ENCODE results near the gene LINC00632.

GRCh38 chrX:140804292-140804691 is 94.7 kb downstream of the LINC00632 start:
- TF ChIP-seq POLR2A (IDR thresholded peaks at IDR 0.05), result no peak
- TF ChIP-seq, protein P1, sequence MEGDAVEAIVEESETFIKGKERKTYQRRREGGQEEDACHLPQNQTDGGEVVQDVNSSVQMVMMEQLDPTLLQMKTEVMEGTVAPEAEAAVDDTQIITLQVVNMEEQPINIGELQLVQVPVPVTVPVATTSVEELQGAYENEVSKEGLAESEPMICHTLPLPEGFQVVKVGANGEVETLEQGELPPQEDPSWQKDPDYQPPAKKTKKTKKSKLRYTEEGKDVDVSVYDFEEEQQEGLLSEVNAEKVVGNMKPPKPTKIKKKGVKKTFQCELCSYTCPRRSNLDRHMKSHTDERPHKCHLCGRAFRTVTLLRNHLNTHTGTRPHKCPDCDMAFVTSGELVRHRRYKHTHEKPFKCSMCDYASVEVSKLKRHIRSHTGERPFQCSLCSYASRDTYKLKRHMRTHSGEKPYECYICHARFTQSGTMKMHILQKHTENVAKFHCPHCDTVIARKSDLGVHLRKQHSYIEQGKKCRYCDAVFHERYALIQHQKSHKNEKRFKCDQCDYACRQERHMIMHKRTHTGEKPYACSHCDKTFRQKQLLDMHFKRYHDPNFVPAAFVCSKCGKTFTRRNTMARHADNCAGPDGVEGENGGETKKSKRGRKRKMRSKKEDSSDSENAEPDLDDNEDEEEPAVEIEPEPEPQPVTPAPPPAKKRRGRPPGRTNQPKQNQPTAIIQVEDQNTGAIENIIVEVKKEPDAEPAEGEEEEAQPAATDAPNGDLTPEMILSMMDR (IDR thresholded peaks at IDR 0.05), result no peak

Measured in adrenal gland (tissue), 5 donors.